RPMI8226 (cell line): ENCODE data around the gene STXBP6.

ENCODE experiments used
- DNase-seq: peaks from one replicate; pipeline ENCODE4 v3.0.0-alpha.2; 2015

The STXBP6 gene

DNA sequence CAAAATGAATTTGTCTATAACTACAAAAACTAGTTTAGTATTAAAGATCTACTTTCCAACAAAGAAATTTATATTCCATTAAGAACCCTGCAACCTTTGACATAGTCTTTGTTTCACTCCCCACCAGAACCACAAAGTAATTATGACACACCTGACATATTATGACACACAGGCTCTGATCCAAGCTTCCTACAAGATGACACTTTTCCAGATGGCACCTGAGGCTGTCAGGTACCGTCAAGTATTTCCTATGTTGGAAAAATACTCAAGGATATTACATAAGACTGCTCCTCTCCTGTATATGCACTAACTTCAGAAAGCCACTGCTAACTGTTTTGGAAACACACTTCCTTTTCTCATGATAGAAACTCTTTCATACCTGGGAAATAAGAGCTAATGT lies 38.9 kb downstream of the STXBP6 start:
- DNase-seq: no peak

DNA sequence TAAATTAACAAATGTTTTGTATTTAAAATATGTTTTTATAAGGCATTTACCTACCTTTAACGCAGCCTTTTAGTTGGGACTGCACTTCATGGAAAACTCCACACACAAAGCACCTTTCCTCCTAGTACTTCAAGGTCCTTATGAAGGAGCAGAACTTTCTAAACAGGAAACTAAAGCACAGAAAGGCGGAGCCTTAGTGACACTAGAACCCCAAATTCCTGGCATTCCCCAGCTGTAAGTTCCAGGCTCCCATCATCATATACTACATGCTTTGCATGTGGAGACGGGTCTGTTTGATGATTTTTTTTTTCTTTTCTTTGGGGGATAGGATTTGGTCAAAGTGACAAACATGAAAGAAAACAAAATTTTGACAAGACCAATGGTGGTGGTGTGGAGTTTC lies 39.5 kb downstream of the STXBP6 start:
- DNase-seq: no peak

DNA sequence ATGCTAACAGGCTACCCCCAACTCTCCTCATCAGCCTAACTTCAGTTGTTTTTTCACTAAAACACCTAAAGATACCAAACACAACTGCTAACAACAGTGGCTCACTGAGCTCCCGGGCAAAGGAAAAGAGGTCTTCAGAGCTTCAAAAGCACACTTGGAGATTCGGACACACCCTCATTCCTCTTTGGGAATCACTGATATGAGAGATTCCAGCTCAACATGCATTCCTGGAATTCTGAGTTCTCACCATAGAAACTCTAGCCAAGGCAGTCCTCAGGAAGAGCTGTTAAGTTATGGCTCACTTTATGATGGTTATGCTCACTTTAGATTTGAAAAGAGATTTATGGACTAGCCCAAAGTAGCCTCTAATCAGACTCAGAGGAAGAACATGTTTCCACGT lies 40.1 kb downstream of the STXBP6 start:
- DNase-seq: no peak

DNA sequence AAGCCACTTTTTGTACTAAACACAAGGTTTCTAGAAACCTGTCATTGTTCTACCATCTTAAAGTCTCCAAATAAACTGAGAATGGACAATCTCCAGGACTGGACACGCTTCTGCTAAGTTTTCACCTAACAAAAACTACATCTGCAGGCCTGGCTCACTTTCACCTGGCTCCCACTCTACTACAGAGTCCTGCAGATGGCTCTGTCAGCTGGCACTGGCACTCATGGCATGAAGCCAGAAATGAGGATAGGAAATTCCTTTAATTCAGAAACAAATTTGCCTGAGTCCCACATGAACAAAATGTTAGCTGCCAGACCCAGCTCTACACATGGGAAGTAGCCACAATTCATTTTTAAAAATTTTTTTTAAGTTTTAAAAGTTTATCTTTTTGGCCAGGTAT lies 42.1 kb downstream of the STXBP6 start:
- DNase-seq: no peak

DNA sequence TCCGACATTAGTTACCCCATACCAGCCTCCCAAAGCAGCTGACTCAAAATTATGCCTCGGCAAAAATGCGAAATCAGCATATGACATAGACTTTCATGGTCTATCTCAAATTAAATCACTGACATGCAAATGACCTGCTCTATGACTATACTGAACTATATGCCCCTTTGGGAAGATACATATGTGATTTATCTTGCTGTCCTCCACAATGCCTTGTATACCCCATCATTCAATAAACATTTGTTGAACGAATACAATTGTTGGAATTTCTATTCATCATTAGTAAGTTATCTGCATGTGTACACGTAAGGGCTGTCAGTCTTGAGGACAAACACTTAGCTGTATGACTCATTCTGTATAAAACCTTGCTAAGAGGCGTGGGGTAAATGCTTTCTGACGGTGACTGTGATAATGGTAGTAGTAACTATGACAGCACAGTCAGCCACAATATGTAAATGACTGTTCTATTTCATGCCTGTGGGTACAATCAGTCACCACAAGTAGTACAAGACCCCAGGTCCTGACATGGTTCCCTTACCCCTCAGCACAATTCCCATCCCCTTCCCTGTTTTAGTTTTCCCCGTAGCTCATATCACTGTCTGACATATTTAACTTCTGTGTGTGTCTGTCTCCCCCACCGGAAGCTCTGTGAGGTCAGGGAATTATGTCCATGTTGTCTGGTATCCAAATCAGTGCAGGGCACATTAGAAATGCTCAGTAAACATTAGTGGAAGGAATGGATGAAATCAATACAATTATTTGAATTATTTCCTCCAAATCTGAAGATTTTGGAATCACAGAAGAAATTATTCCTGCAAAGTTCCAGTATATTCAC lies 42.8 kb downstream of the STXBP6 start:
- no peak for DNase-seq

DNA sequence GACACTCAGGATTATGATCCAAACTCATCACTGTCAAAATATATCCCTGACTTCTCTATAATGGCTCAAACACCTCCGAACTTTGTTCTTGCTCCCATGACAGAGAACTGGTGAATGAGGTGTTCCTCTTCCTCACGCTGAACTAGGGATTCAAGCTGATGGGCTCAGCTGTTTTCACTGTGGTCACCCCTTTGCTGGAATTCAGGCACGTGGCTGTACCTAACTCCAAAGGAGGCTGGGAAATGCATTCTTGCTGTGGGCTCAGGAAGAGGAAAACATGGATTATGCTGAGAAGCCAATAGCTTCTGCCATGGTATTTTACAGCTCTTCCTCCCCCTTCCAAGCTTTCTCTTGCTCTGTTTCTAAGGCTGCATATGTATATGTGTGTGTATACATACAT lies 43.9 kb downstream of the STXBP6 start:
- DNase-seq: no peak

DNA sequence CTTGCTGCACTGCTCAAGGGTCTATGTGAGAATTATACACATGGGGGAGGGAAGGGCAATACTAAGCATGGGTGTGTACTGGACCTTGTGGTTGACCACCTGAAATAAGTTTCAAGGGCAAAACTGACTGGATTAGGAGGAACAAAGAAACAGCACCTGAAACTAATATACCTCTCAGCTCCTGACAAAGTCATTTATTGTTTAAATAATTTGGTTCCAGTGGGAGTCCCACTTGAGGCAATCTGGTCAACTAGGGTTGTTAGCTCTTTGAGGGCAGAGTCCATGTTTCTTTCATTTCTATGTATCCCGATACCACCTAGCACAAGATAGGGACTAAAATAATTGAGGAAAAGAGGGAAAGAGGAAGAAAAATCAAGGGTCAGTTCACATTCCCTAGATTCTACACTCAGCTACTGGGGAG lies 45.5 kb downstream of the STXBP6 start:
- no peak for DNase-seq

DNA sequence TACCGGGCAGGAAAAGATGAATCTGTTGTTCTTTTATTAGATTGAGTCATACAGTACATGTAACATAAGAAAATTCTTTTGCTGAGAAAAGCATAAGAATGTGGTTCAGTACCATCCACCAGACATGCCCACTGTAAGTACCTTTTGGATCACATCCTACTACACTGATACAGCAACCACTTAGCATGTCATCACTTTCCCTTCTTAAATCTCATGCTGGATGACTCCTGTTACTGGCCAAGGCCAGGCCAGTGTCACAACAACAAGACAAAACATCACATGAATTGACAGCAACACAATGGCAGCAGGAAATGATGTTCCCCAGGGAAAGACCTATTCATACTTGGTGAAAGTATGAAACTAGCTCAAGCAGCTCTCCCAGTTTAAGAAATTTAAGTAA lies 46.4 kb downstream of the STXBP6 start:
- DNase-seq: no peak

DNA sequence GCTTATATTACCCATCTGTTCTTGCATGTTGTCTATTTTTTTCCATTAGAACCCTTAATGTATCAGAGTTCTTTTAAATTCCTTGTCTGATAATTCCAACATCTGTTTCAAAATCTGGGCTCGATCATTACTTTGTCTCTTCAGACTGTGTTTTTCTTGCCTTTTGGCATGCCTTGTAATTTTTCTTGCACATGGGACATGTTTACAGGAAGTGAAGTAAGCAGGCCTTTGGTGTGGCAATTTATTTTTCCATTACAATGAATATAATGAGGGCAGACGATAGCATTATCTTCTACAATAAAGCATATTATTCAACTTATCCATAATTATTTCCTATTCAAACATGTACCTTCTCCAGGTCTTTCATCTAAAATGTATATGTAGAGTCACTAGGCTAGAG lies 48.3 kb downstream of the STXBP6 start:
- DNase-seq: no peak

DNA sequence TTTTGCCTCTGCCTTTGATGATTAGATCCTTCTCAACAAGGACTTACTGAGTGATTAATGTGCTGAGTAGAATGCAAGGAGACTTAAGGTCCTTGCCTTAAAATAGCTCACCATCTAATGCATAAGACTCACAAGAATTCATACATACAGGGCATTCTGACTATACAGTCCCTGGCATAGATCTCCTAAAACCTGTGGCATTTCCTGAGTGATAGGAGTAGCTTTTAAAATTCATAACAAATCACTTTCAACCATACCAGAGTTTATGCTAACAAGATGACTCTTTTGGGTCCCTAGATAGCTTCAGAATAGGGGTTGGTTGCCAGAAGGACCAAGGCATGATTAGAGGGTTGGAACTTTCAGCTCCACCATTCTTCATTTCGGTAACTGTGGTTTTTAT lies 48.8 kb downstream of the STXBP6 start:
- no peak for DNase-seq

DNA sequence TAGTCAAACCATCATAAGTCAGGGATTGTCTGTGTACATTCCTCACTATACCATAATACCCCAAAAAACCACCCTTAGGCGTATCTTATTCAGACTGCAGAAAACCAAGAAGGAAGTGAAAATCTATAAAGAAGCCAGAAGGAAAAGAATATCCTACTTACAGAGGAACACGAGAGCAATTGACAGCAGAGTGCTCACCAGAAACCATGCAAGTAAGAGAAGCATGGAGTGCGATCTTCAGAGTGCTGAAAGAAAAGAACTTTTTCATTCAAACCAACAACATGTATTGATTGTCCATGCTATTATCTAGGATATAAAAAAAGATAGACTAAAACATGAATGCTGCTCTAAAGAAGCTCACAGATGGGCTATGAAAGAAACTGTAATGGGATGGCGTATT lies 50.8 kb downstream of the STXBP6 start:
- no peak for DNase-seq

DNA sequence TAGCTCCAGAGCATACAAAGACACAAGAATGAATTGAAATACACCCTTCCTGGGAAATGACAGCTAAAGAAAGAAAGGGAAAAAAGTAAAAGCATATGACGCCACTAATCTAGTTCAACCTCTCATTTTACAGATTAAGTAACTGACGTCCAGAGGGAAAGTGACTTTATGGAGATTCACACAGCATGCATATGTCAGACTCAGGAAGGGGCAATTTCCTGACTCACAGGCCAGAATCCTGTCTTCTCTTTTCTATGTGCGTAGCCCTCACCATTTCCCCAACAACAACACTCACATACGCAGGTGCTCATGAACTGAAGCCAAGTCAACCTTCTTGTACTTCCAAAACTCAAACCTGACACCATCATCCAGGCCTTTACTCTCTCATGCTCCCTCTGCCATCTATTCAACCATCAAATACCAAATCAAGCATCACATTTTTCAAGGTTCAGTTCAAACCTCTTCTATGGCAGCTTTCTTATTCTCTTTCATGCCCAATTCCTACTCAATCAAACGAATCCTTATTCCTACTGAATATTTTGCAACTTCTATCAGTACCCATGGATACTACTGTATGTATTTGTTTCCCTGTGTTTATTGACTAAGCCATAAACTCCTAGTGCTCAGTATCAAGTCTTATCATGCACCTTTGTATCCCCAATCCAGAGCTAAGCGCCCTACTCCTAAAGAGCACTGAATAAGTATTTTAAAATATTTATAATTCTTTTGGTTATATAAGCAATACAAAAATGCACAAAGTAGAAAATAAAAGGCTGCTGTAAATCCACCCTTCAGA lies 52.8 kb downstream of the STXBP6 start:
- DNase-seq: no peak

DNA sequence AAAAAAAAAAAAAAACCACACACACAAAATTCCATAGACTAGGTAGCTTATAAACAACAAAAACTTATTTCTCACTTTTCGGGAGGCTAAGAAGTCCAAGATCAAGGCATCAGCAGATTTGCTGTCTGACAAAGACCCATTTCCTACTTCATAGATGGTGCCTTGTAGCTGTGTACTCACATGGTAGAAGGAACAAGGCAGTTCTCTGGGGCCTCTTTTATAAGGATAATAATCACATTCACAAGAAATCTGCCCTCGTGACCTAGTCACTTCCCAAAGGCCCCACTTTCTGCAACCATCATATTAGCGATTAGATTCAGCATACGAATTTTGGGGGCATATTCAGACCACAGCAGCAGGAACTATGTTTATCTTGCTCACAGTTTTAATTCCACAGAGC lies 54.9 kb downstream of the STXBP6 start:
- DNase-seq: no peak

DNA sequence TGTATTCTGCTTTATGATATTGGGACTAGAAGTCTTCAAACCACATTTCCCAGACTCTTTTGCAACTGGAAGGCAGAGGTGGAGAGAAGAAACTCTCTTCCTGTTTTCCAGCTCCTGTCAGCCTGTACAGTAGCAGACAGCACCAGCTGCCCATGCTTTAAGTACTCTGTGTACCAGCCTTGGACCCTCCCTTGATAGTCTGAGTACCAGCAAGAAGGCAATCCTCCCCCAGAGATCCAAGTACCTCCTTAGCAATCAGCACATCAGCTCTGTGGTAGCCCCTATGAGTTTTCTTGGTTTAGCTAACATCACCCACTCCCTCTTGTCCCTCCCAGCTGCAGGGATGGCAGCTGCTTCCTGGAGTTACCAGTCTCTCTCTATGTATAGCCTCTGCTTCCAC lies 56.3 kb downstream of the STXBP6 start:
- DNase-seq: no peak

DNA sequence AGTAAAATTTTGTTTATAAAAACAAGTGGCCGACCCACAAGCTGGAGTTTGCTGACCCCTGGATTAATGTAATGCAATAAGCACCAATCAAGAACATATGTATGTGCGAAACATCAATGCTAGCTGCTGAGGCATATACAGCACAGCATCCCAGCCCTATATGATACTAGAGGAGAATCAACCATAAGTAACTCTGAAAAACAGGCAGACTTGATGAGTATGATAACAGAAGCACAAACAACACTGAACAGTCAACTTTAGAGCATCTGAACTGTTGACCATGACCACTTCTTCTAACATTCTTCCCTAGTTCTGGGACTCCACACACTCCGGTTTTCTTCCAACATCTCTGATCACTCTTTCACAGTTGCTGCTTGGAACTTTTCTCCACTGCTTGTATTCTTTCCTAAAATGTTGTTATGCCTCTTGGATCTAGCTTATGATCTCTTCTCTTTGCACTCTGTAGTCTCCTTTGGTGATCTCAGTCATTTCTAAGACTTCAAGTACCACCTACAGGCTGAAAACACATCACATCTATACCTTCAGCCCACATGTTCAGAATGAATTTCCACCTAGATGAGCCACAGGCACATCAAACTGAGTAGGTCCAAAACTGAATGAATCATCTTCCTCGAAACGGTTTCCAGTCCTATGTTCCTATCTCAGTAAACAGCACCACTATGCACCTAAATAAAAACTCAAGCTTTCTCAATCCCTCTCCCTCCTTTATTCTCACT lies 57.2 kb downstream of the STXBP6 start:
- DNase-seq: no peak

DNA sequence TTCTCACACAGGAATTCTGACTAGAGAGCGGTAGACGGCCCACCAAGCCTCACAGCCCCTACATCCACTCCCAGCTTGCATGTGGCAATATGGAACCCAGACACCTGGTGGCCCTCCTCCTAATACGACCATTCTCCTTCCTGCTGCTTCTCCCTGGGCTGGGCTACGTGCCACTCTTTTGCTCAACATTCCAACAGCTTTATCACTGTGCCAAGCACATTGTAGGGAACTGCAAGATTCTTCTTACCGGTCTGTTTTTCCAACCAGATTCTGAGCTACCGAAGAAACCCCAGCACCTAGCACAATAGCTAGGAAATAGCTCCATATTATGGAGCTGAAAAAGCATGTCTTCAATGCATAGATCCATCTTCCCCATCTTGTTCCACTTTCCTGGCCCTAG lies 58.1 kb downstream of the STXBP6 start:
- DNase-seq: no peak

DNA sequence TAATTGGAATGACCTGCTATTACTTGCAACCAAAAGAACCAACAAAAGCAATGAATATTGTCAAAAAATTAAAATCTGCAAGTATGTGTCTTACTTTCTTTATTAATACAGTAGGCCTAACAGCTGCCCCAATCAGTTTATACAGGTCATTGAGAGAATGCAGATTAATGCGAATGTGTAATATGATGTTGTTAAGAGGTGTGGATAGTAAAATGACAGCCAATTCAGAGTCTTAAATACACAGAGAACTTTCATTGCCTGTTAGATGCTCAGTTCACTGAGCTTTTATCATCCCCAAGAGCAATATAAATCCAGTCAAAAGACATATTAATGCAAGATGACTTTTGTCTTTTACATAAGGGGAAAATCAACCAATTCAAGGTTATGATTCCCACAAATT lies 58.7 kb downstream of the STXBP6 start:
- DNase-seq: no peak

DNA sequence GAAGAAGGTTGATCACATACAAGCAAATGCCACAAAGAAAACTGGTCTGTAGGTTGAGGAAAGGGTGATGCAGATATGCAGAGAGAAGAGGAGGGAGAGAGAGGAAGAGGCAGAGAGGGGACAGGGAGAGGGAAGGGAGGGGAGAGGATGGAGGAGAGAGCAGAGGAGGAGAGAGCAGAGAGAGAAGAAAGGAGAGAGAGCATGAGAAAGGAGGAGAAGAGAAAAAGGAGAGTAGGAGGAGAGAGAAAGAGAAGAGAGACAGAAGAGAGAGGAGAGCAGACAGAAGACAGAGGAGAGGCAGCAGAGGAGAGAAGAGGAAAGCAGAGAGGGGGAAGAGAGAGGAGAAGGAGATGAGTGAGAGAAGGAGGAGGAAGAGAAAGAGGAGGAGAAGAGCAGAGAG lies 59.2 kb downstream of the STXBP6 start:
- no peak for DNase-seq

DNA sequence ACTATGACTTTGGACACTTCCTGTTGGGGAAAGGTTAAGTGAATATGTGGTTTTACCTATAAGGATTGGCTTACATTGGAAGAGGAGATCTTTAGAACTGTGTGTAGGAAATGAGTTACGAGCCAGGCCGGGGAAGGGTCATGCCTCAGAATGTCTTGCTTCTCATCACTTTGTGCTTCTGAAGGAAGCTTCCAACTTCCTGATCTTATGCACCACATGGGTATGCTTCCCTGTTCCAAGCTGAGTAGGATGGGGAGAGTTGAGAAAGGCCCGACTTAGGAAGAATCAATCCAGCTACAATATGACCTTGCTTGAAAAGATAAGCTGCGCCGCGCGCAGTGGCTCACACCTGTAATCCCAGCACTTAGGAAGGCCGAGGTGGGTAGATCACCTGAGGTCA lies 59.9 kb downstream of the STXBP6 start:
- no peak for DNase-seq

DNA sequence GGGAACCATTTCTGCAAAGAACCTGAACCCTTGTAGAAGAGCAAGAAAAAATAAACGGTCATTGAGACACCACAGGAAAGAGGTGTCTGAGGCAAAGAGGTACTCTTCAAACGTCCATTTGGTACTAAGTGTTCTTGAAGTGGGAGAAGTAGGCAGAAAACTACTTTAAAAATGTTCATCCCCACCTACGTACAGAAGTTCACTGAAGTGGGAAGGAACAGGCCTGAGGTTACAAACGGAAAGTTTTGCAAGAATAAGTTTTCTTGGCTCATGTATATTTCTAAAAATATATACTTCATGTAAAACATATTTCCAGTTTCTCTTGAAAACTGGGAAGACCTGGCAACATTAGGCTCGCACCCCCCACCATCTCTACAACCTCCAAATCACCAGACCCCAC lies 61.2 kb downstream of the STXBP6 start:
- no peak for DNase-seq

DNA sequence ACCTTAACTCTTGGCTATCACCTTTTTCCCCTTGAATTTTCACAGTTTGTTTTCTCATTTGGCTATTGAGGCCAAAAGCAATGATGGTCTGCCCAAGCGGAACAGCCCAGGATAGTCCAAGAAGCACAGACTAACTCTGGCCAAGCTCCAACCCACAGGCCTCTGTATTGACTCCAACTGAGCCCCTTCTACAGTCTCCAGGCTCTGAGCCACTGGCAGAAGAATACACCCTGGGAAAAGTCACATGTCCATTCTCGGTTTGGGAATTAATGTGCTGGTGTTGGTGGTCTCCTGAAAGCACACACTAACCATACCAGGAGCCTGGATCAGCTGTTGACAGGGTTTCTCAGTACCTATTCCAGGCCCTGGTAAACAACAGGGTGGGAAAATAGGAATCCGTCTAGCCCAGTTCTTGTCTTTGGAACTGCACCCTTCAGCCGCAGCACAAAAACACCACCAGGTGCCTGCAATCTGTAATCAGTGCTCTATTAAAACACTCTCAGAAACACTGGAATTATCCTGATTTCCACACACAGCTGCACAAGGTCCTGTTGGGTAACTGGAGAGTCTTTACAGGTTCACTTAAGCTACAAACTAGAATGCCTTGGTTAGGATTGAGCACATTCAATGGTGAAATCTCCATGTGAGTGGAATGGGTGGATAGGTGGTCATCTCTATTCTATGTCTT lies 63.6 kb downstream of the STXBP6 start:
- no peak for DNase-seq

DNA sequence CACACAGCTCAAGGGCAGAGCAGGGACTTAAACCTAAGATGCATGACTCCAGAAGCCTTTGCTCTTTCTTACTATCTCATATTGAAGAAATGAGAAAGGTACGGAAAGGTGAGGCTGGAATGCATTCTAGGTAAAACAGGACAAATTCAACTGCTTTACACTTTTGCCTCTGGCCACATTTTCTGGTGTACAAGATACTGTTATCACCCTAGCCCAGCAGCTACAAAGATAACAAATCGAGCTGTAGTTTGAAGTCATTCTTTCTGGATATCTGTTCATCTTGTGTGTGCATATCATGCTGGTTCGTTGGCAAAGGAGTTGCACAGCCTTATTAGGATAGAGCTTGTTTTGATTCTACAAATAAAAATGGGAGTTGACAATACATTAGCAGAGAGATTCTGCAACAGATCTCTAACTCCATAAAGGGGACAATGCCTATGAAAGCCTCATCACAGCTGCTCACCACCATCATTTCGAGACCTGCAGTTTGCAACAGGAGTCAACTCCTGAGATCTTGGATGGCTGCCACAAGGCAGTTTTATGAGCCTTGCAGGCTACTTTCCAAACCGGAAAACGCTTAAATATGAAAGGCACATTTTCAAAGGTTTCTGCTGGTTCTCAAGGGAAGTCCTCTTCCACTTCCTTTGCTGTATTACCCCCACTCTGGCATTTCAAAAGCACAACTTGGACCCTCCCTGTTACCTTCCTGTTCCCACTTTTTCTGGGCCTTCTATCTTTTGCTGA lies 64.9 kb downstream of the STXBP6 start:
- no peak for DNase-seq
